Neutrophil (primary cell): ENCODE data around the gene CAMTA1.

Experiments
- H3K27ac ChIP-seq: fragments of 200-600 bp; sonication (generic); 2 replicates; pipeline ENCODE4 v1.5.1; 2016; ENCODE audit warnings: mild to moderate bottlenecking, moderate library complexity
- H3K27me3 ChIP-seq: fragments of 200-600 bp; sonication (generic); 2 replicates; pipeline ENCODE4 v1.6.0; 2016; ENCODE audit warnings: mild to moderate bottlenecking
- H3K36me3 ChIP-seq: fragments of 200-600 bp; sonication (generic); 2 replicates; pipeline ENCODE4 v1.5.1; 2017
- H3K4me1 ChIP-seq, 2 experiments: fragments of 200-600 bp in 1 of 2; sonication (generic) in 1 of 2; 1 replicate in 1 of 2; 2 replicates in 1 of 2; pipeline versions ENCODE4 v1.5.1 to v1.6.1; 2013 to 2016; ENCODE audit warnings: low read depth in 1 of 2, low read length in 1 of 2, mild to moderate bottlenecking in 1 of 2, moderate library complexity in 1 of 2; ENCODE audit not compliant: control insufficient read depth in 1 of 2, insufficient read depth in 1 of 2
- H3K4me3 ChIP-seq, 2 experiments: fragments of 200-600 bp in 1 of 2; sonication (generic) in 1 of 2; 1 replicate in 1 of 2; 2 replicates in 1 of 2; pipeline ENCODE4 v1.5.1; 2013 to 2016; ENCODE audit warnings: low read depth in 1 of 2, low read length in 1 of 2, mild to moderate bottlenecking in 1 of 2, moderate library complexity in 1 of 2
- H3K9me3 ChIP-seq: fragments of 200-600 bp; sonication (generic); 2 replicates; pipeline ENCODE4 v1.5.1; 2016
- TF ChIP-seq, protein P1 (sequence below): fragments of 200-600 bp; sonication (generic); IDR thresholded peaks from 2 replicates; pipeline ENCODE4 v1.5.1; 2016; ENCODE audit warnings: antibody characterized with exemption

The CAMTA1 gene

DNA sequence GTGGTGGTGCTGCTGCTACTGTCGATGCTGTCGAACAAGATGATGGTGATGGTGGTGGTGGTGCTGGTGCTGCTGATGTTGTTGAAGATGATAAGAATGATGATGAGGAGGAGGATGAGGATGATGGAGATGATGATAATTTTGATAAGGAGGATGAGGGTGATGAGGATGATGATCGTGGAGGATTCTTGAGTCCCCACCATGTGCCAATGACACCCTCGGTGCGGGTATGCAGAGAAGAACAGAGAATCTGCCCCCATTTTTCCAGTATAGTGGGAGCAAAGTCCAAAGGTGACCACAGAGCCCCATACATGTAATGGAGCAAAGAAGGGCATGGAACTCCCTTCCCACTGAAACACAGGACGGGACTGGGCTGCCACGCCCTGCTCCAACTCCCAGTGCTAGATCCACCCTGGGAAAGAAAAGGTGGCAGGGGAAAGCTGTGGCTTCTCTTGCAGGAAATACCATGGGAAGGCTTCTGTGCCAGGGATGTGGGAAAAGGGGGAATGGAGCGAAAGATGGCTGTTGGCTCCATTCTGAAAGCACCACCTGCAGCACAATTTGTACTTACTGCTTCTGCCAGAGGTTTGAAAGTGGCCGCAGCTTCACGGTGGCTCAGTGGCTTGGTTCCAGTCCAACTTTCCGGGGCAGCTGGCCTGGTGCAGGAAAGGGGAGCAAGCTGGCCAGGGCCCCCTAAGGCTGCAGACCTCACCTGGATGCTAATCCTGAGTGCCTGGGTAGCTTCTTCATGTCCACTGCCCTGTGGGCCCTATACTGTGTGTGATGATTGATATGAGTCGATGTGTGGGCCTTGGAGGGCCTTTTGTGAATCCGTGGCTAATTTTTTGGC is 598.6 kb downstream of the CAMTA1 start:
- H3K27me3 ChIP-seq, result peaks cover 15% of the 10 kb centered on the region
- H3K27ac ChIP-seq, result no peak overlapping the region
- H3K9me3 ChIP-seq, result no peaks in the 10 kb centered on the region
- no peaks in the 10 kb centered on the region for H3K36me3 ChIP-seq
- H3K4me3 ChIP-seq, result no peak overlapping the region
- H3K4me1 ChIP-seq, result no peaks in the 10 kb centered on the region
- TF ChIP-seq, protein P1, sequence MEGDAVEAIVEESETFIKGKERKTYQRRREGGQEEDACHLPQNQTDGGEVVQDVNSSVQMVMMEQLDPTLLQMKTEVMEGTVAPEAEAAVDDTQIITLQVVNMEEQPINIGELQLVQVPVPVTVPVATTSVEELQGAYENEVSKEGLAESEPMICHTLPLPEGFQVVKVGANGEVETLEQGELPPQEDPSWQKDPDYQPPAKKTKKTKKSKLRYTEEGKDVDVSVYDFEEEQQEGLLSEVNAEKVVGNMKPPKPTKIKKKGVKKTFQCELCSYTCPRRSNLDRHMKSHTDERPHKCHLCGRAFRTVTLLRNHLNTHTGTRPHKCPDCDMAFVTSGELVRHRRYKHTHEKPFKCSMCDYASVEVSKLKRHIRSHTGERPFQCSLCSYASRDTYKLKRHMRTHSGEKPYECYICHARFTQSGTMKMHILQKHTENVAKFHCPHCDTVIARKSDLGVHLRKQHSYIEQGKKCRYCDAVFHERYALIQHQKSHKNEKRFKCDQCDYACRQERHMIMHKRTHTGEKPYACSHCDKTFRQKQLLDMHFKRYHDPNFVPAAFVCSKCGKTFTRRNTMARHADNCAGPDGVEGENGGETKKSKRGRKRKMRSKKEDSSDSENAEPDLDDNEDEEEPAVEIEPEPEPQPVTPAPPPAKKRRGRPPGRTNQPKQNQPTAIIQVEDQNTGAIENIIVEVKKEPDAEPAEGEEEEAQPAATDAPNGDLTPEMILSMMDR, result no peak

DNA sequence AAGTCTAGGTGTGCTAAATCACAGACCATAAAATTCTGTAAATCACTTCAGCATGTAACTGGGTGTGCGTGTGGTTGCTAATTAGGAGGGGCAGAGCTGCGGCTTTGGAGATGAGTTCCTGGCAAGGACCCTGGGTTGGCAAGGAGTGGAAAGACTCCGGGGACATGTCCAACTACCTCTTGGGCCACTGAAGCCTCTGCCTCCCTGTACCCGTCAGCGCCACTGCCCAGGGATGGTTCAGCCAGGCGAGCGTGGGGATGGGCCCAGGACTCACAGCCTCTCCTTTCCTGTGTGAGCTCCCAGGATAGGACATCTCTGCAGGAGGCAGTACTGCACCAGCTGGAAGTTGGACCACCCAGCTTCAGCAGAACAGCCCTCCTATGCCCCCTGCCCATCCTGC is 599.4 kb downstream of the CAMTA1 start:
- Histone ChIP-seq H3K4me3 (no peak overlapping the region), H3K36me3 (no peaks in the 10 kb centered on the region), H3K27me3 (peaks cover 7% of the 10 kb centered on the region), H3K27ac (no peak overlapping the region), H3K9me3 (no peaks in the 10 kb centered on the region), H3K4me1 (no peaks in the 10 kb centered on the region)
- TF ChIP-seq, protein P1, result no peak

DNA sequence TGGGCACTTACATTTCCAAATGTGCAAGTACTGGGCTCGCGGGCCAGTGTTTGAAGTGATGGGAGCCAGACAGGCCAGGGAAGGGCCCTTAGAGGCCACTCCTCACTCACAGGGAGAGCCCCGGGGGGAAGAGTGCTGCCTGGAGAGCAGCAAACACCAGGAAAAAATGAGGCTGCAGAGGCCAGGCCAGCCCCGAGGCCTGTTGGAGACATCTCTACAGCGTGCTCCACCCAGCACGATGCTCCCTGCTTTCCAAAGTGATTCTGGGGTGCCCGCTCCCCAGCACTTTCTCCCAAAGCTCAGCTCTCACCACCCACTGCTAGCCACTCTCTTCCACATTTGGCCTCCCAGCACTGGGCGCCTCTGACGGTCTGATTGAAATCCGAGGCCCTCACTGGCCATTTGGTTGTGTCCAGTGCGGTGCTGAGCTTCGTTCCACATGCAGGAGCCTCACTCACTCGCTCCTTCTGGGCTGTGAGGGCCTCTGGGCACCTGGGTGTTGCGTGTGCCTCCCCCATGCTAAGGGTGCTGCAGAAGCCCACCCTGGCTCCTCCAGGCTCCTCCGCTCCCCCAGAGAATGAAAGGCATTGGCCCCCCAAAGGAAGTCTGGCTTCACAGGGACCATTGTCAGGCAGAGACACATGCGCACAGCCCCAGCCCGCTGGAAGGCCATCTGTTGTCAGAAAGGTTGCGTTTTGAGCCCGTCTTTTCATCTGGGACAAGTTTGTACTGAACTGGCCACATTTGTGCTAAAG is 600.4 kb downstream of the CAMTA1 start:
- TF ChIP-seq, protein P1, result no peak
- Histone ChIP-seq H3K36me3 (no peaks in the 10 kb centered on the region), H3K27ac (no peak overlapping the region)

DNA sequence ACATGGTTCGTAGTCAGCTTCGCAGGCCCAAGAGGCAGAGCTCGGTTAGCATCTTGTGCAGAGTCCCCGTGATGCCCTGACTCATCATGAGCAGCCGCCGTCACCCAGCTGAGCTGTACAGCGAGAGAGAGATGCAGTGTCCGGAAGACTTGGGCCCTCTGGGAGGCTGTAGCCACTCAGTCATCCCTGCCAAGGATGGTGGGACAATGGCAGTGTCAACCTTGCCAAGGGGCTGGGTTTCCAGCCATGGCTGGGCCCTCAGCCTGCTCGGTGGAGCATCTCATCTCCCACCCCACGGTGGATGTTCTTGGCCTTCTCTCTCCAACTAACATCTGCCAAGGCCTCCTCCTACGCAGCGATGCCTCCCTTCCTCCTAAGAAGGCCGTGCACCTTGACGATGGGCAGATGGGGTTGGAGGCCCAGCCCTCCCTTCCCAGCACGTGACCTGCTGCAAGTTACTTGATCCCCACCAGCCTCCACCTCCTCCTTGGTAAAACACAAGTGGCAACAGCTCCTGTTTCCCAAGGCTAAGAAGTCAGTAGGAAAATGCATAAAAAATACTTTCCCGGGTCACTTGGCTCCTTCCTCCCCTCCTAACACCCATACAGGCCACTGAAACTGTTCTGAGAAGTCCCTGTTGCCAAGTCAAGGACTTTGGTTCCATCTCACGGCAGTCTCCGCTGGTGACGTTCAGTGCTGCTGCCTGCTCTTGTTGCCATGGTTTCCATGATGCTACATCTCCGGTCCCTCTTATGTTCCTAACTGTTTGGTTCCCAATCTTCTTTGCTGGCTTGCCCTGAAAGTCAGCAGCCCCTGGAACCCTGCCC is 601.2 kb downstream of the CAMTA1 start:
- H3K27me3 ChIP-seq, result no peaks in the 10 kb centered on the region
- TF ChIP-seq, protein P1, result no peak
- H3K27ac ChIP-seq, result no peak overlapping the region
- no peak overlapping the region for H3K4me3 ChIP-seq
- no peaks in the 10 kb centered on the region for H3K36me3 ChIP-seq
- no peaks in the 10 kb centered on the region for H3K4me1 ChIP-seq
- H3K9me3 ChIP-seq, result no peaks in the 10 kb centered on the region

More for the DNA sequence above, 600.4 kb downstream of the CAMTA1 start:
- H3K27me3 ChIP-seq, result no peaks in the 10 kb centered on the region
- H3K4me3 ChIP-seq, result no peak overlapping the region
- no peaks in the 10 kb centered on the region for H3K4me1 ChIP-seq
- no peaks in the 10 kb centered on the region for H3K9me3 ChIP-seq
